ENCODE data around the gene MYBPH.

The MYBPH gene

GRCh38 chr1:203183828-203184227, 8.2 kb upstream of the MYBPH start:
- DNase-seq: no peak
- in situ Hi-C loops (cut with MboI; ENCODE audit: low pct_unique_long_range_greater_than_20kb, low sequenced_read_pairs): no loop called here

GRCh38 chr1:203182387-203182953, 6.8 kb upstream of the MYBPH start:
- in situ Hi-C loops (cut with MboI; ENCODE audit: low pct_unique_long_range_greater_than_20kb, low sequenced_read_pairs): no loop called here
- no peak for DNase-seq

- in situ Hi-C loops (cut with MboI; ENCODE audit: low pct_unique_long_range_greater_than_20kb, low sequenced_read_pairs): no loop called here
- no peak for DNase-seq
Measured at GRCh38 chr1:203181586-203182386, 6.2 kb upstream of the MYBPH start.

GRCh38 chr1:203180611-203181330, 5.1 kb upstream of the MYBPH start:
- in situ Hi-C loops (cut with MboI; ENCODE audit: low pct_unique_long_range_greater_than_20kb, low sequenced_read_pairs): no loop called here
- DNase-seq: no peak

GRCh38 chr1:203179667-203180005, 4.0 kb upstream of the MYBPH start:
- DNase-seq: no peak
- in situ Hi-C loops (cut with MboI; ENCODE audit: low pct_unique_long_range_greater_than_20kb, low sequenced_read_pairs): no loop called here

- in situ Hi-C loops (cut with MboI; ENCODE audit: low pct_unique_long_range_greater_than_20kb, low sequenced_read_pairs): no loop called here
- DNase-seq: no peak
Measured at GRCh38 chr1:203178821-203179666, 3.4 kb upstream of the MYBPH start.

- DNase-seq: no peak
- in situ Hi-C loops (cut with MboI; ENCODE audit: low pct_unique_long_range_greater_than_20kb, low sequenced_read_pairs): no loop called here
Measured at GRCh38 chr1:203178083-203178482, 2.5 kb upstream of the MYBPH start.

GRCh38 chr1:203177470-203178039, 1.9 kb upstream of the MYBPH start:
- no peak for DNase-seq
- in situ Hi-C loops (cut with MboI; ENCODE audit: low pct_unique_long_range_greater_than_20kb, low sequenced_read_pairs): no loop called here

- in situ Hi-C loops (cut with MboI; ENCODE audit: low pct_unique_long_range_greater_than_20kb, low sequenced_read_pairs): no loop called here
- DNase-seq: no peak
Measured at GRCh38 chr1:203177036-203177405, 1.4 kb upstream of the MYBPH start.

- in situ Hi-C loops (cut with MboI; ENCODE audit: low pct_unique_long_range_greater_than_20kb, low sequenced_read_pairs): no loop called here
- no peak for DNase-seq
Measured at GRCh38 chr1:203176273-203177035, 828 bp upstream of the MYBPH start.

- DNase-seq: peak; percentile 11
- in situ Hi-C loops (cut with MboI; ENCODE audit: low pct_unique_long_range_greater_than_20kb, low sequenced_read_pairs): no loop called here
Measured at GRCh38 chr1:203175827-203176241, 208 bp upstream of the MYBPH start.

- in situ Hi-C loops (cut with MboI; ENCODE audit: low pct_unique_long_range_greater_than_20kb, low sequenced_read_pairs): no loop called here
- DNase-seq: no peak
Measured at GRCh38 chr1:203174324-203174985, 1.2 kb downstream of the MYBPH start.

- no peak for DNase-seq
- in situ Hi-C loops (cut with MboI; ENCODE audit: low pct_unique_long_range_greater_than_20kb, low sequenced_read_pairs): no loop called here
Measured at GRCh38 chr1:203173566-203173965, 2.1 kb downstream of the MYBPH start.

GRCh38 chr1:203173011-203173555, 2.5 kb downstream of the MYBPH start:
- no peak for DNase-seq
- in situ Hi-C loops (cut with MboI; ENCODE audit: low pct_unique_long_range_greater_than_20kb, low sequenced_read_pairs): no loop called here

GRCh38 chr1:203172184-203173010, 3.2 kb downstream of the MYBPH start:
- in situ Hi-C loops (cut with MboI; ENCODE audit: low pct_unique_long_range_greater_than_20kb, low sequenced_read_pairs): no loop called here
- peak; percentile 52 for DNase-seq

GRCh38 chr1:203171341-203172183, 4.1 kb downstream of the MYBPH start:
- no peak for DNase-seq
- in situ Hi-C loops (cut with MboI; ENCODE audit: low pct_unique_long_range_greater_than_20kb, low sequenced_read_pairs): no loop called here
